Neural cell (in vitro differentiated cells): Measurements from ENCODE around the gene VPS54. TPM values are rescaled to one million over a fixed set of nuclear protein-coding genes. Genes with fewer than 3 reads are reported as not detected.

ENCODE experiments used
- H2AFZ ChIP-seq: fragments of 200-600, 300-800 bp; sonication (generic), shearing (Covaris generic); 2 replicates; pipeline ENCODE4 v1.6.0; 2014; ENCODE audit warnings: low read depth, mild to moderate bottlenecking, antibody characterized with exemption, low read length, moderate library complexity
- H3F3A ChIP-seq: fragments of 200-600 bp; shearing (Covaris generic); 2 replicates; pipeline ENCODE4 v1.6.1; 2016; ENCODE audit warnings: mild to moderate bottlenecking, moderate library complexity, mixed read lengths, antibody characterized with exemption, low read length; ENCODE audit not compliant: insufficient read depth, poor library complexity, severe bottlenecking
- H3K27ac ChIP-seq: fragments of 200-600, 300-800 bp; sonication (generic), shearing (Covaris generic); 2 replicates; pipeline ENCODE4 v1.5.1; 2014; ENCODE audit warnings: mild to moderate bottlenecking, low read length, moderate library complexity
- H3K27me3 ChIP-seq: fragments of 300-800, 200-600 bp; sonication (generic), shearing (Covaris generic); 2 replicates; pipeline ENCODE4 v1.6.0; 2014; ENCODE audit warnings: mild to moderate bottlenecking, low read depth, low read length, moderate library complexity; ENCODE audit not compliant: insufficient read depth
- H3K36me3 ChIP-seq: fragments of 300-800, 200-600 bp; sonication (generic), shearing (Covaris generic); 2 replicates; pipeline ENCODE4 v1.5.1; 2014; ENCODE audit warnings: mild to moderate bottlenecking, antibody characterized with exemption, low read length, moderate library complexity; ENCODE audit not compliant: insufficient read depth
- H3K4me2 ChIP-seq: fragments of 300-800, 200-600 bp; sonication (generic), shearing (Covaris generic); 2 replicates; pipeline ENCODE4 v1.6.0; 2014; ENCODE audit warnings: mild to moderate bottlenecking, low read length
- H3K4me3 ChIP-seq: fragments of 300-800, 200-600 bp; sonication (generic), shearing (Covaris generic); 2 replicates; pipeline ENCODE4 v1.5.1; 2014; ENCODE audit warnings: mild to moderate bottlenecking, low read length, moderate library complexity
- H3K79me2 ChIP-seq: fragments of 200-600 bp; shearing (Covaris generic); replicated peaks from 2 replicates; pipeline ENCODE4 v1.6.0; 2014; ENCODE audit warnings: mild to moderate bottlenecking, low read length, moderate library complexity; ENCODE audit not compliant: insufficient read depth
- H3K9ac ChIP-seq: fragments of 300-800, 200-600 bp; sonication (generic), shearing (Covaris generic); 2 replicates; pipeline ENCODE4 v1.6.1; 2016; ENCODE audit warnings: mild to moderate bottlenecking, low read length, mixed read lengths
- H3K9me2 ChIP-seq: fragments of 200-600 bp; shearing (Covaris generic); 2 replicates; pipeline ENCODE4 v1.6.1; 2016; ENCODE audit warnings: mild to moderate bottlenecking, low read length, mixed read lengths; ENCODE audit not compliant: insufficient read depth
- H3K9me3 ChIP-seq: fragments of 200-600, 300-800 bp; sonication (generic), shearing (Covaris generic); 2 replicates; pipeline ENCODE4 v1.6.1; 2016; ENCODE audit warnings: mild to moderate bottlenecking, mixed run types, low read length, moderate library complexity, mixed read lengths
- H4K20me1 ChIP-seq: fragments of 200-600 bp; shearing (Covaris generic); 2 replicates; pipeline ENCODE4 v1.6.1; 2016; ENCODE audit warnings: mild to moderate bottlenecking, mixed run types; ENCODE audit not compliant: insufficient read depth
- CTCF ChIP-seq: fragments of 450-650 bp; IDR thresholded peaks from 2 replicates; pipeline ENCODE4 v1.5.1; 2014; ENCODE audit warnings: antibody characterized with exemption, mild to moderate bottlenecking, moderate library complexity; ENCODE audit not compliant: poor library complexity, severe bottlenecking
- EP300 ChIP-seq: fragments of 450-650 bp; conservative IDR thresholded peaks from 2 replicates; pipeline ENCODE4 v1.6.1; 2014; ENCODE audit warnings: antibody characterized with exemption, mild to moderate bottlenecking, moderate library complexity; ENCODE audit not compliant: poor library complexity, severe bottlenecking
- EZH2 ChIP-seq: fragments of 200-600, 300-800 bp; shearing (Covaris generic), sonication (generic); IDR thresholded peaks from 2 replicates; pipeline ENCODE4 v1.6.1; 2014; ENCODE audit warnings: antibody characterized with exemption, low read length, borderline replicate concordance, mild to moderate bottlenecking; ENCODE audit not compliant: insufficient read depth, poor library complexity, severe bottlenecking
- MXI1 ChIP-seq: fragments of 450-650 bp; conservative IDR thresholded peaks from 2 replicates; pipeline ENCODE4 v1.6.1; 2014; ENCODE audit warnings: antibody characterized with exemption, mild to moderate bottlenecking; ENCODE audit not compliant: poor library complexity, severe bottlenecking
- POLR2AphosphoS5 ChIP-seq: IDR thresholded peaks from 2 replicates; pipeline ENCODE4 v1.6.1; 2012
- RAD21 ChIP-seq: fragments of 450-650 bp; conservative IDR thresholded peaks from 2 replicates; pipeline ENCODE4 v1.6.1; 2014; ENCODE audit warnings: antibody characterized with exemption, mild to moderate bottlenecking, moderate library complexity
- REST ChIP-seq: IDR thresholded peaks from 2 replicates; pipeline ENCODE4 v1.6.1; 2012; ENCODE audit warnings: borderline replicate concordance
- SMC3 ChIP-seq: fragments of 450-650 bp; conservative IDR thresholded peaks from 2 replicates; pipeline ENCODE4 v1.6.1; 2014; ENCODE audit warnings: antibody characterized with exemption, mild to moderate bottlenecking, moderate library complexity; ENCODE audit not compliant: poor library complexity
- TAF1 ChIP-seq: IDR thresholded peaks from 2 replicates; pipeline ENCODE4 v1.6.1; 2012; ENCODE audit warnings: low read depth
- polyA plus RNA-seq: library from polyadenylated mRNA; depleted of rRNA; stranded (reverse); fragments of >200 nt; gene quantifications from 2 replicates; pipeline ENCODE4 v1.2.3, GENCODE V29; 2014

Gene VPS54
- polyA plus RNA-seq, 1 donor from 2014 or later = 34.2 TPM

GRCh38 chr2:63875131-63875527, 144.1 kb downstream of the VPS54 start:
- Histone ChIP-seq H3K9me3 (no peaks in the 10 kb centered on the region), H3K4me3 (no peak overlapping the region), H3K27ac (no peak overlapping the region), H3K36me3 (no peaks in the 10 kb centered on the region), H3K9ac (no peak overlapping the region), H3F3A (no peaks in the 10 kb centered on the region), H3K4me2 (no peak overlapping the region), H4K20me1 (no peaks in the 10 kb centered on the region), H2AFZ (no peak overlapping the region), H3K27me3 (no peaks in the 10 kb centered on the region), H3K79me2 (no peaks in the 10 kb centered on the region), H3K9me2 (no peaks in the 10 kb centered on the region)
- TF ChIP-seq SMC3 (no peak), TAF1 (no peak), REST (no peak), MXI1 (no peak), EZH2 (no peak), RAD21 (no peak), EP300 (no peak), POLR2AphosphoS5 (no peak), CTCF (no peak)

GRCh38 chr2:63874204-63875130, 144.8 kb downstream of the VPS54 start:
- Histone ChIP-seq H3K27ac (no peak overlapping the region), H3F3A (no peaks in the 10 kb centered on the region), H3K36me3 (no peaks in the 10 kb centered on the region), H4K20me1 (no peaks in the 10 kb centered on the region), H3K9me2 (no peaks in the 10 kb centered on the region), H3K4me3 (no peak overlapping the region), H3K9ac (no peak overlapping the region), H3K4me2 (no peak overlapping the region), H2AFZ (no peak overlapping the region), H3K27me3 (no peaks in the 10 kb centered on the region), H3K9me3 (no peaks in the 10 kb centered on the region), H3K79me2 (no peaks in the 10 kb centered on the region)
- TF ChIP-seq CTCF = no peak
- TF ChIP-seq SMC3 = no peak
- TF ChIP-seq RAD21 = no peak
- no peak for TF ChIP-seq EP300
- no peak for TF ChIP-seq MXI1
- TF ChIP-seq EZH2 = no peak
- no peak for TF ChIP-seq POLR2AphosphoS5
